Hepatocyte (in vitro differentiated cells): ENCODE data around the gene PIK3AP1.

ENCODE experiments used
- EZH2 ChIP-seq: fragments of 200-600 bp; sonication (generic); IDR thresholded peaks from 2 replicates; pipeline ENCODE4 v1.6.1; 2016; ENCODE audit warnings: antibody characterized with exemption, mild to moderate bottlenecking, borderline replicate concordance
- TF ChIP-seq, protein P1 (sequence below): fragments of 200-600 bp; sonication (generic); IDR thresholded peaks from 2 replicates; pipeline ENCODE4 v1.5.1; 2016; ENCODE audit warnings: antibody characterized with exemption, mild to moderate bottlenecking; ENCODE audit not compliant: poor library complexity

DNA sequence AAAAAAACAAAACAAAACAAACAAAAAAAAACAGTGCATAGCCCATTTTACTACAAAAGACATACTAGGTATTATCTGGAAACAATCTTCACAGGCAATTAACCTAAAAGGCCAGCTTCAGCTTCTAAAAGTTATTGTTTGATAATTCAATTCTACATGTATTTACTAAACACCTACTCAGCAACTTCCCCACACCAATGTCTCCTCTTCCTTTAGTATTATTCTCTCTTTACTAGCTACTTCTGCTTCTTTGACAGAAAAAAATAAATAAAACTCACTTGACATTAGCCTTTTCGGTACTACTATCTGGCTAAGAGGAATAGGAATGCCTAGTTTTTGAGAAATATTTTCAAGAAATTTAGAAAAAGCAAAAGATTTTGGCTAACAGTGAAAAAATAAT is 136.3 kb downstream of the PIK3AP1 start:
- TF ChIP-seq, protein P1, sequence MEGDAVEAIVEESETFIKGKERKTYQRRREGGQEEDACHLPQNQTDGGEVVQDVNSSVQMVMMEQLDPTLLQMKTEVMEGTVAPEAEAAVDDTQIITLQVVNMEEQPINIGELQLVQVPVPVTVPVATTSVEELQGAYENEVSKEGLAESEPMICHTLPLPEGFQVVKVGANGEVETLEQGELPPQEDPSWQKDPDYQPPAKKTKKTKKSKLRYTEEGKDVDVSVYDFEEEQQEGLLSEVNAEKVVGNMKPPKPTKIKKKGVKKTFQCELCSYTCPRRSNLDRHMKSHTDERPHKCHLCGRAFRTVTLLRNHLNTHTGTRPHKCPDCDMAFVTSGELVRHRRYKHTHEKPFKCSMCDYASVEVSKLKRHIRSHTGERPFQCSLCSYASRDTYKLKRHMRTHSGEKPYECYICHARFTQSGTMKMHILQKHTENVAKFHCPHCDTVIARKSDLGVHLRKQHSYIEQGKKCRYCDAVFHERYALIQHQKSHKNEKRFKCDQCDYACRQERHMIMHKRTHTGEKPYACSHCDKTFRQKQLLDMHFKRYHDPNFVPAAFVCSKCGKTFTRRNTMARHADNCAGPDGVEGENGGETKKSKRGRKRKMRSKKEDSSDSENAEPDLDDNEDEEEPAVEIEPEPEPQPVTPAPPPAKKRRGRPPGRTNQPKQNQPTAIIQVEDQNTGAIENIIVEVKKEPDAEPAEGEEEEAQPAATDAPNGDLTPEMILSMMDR: no peak
- TF ChIP-seq EZH2: no peak
